ENCODE results near the gene GALNT11.

GRCh38 chr7:152127229-152127628, 101.8 kb downstream of the GALNT11 start:
- no peak for TF ChIP-seq CTCF (IDR thresholded peaks at IDR 0.05; ENCODE audit: insufficient read depth, low read length)
- no peak for TF ChIP-seq POLR2AphosphoS5 (IDR thresholded peaks at IDR 0.05; ENCODE audit: low read depth)
- TF ChIP-seq GABPA (IDR thresholded peaks at IDR 0.05; ENCODE audit: low read depth): no peak
- no peak for TF ChIP-seq SPI1 (IDR thresholded peaks at IDR 0.05; ENCODE audit: borderline replicate concordance, low read depth)
- TF ChIP-seq REST (IDR thresholded peaks at IDR 0.05; ENCODE audit: insufficient replicate concordance, low read depth): no peak
